Lung (tissue), 12 donors: ENCODE results near the gene SCAMP4. TPM values are rescaled to one million over a fixed set of nuclear protein-coding genes. Genes with fewer than 3 reads are reported as not detected.
"Not testable (repeated sequence)": the region's sequence is repeated elsewhere in the genome, so short reads cannot be mapped to it uniquely, and the experiment has no call there.

Experiments used
- ATAC-seq: fragments of 200-7000 bp; cut with Tn5 transposase; one replicate; pipeline ENCODE4 v1.9.1; 2020; ENCODE audit warnings: moderate number of reproducible peaks; ENCODE audit not compliant: insufficient read depth, low FRiP score
- DNase-seq, 3 donors: peaks; one replicate each; pipeline ENCODE4 v3.0.0-alpha.2; 2013 to 2017
- H3K27ac ChIP-seq, 2 donors: one replicate each; pipeline ENCODE4 v1.5.1; 2013; ENCODE audit warnings: mild to moderate bottlenecking in 2 of 2, moderate library complexity in 2 of 2, control low read depth in 1 of 2, inconsistent platforms in 1 of 2, low read depth in 1 of 2, low read length in 1 of 2
- H3K27me3 ChIP-seq, 3 donors: one replicate each; pipeline ENCODE4 v1.5.1; 2013; ENCODE audit warnings: low read length in 2 of 3; ENCODE audit not compliant: control insufficient read depth in 3 of 3, insufficient read depth in 3 of 3
- H3K36me3 ChIP-seq, 4 donors: one replicate each; pipeline ENCODE4 v1.5.1; 2013; ENCODE audit warnings: low read length in 4 of 4, mild to moderate bottlenecking in 1 of 4, moderate library complexity in 1 of 4; ENCODE audit not compliant: control insufficient read depth in 4 of 4, insufficient read depth in 4 of 4
- H3K4me1 ChIP-seq, 5 donors: one replicate each; pipeline ENCODE4 v1.5.1; 2013; ENCODE audit warnings: low read length in 5 of 5, mild to moderate bottlenecking in 2 of 5, moderate library complexity in 1 of 5; ENCODE audit not compliant: control insufficient read depth in 5 of 5, insufficient read depth in 5 of 5
- H3K4me3 ChIP-seq: one replicate; pipeline ENCODE4 v1.5.1; 2013; ENCODE audit warnings: mild to moderate bottlenecking, control low read depth, moderate library complexity
- H3K9ac ChIP-seq, 2 donors: one replicate each; pipeline ENCODE4 v1.5.1; 2013; ENCODE audit warnings: low read length in 2 of 2, control low read depth in 1 of 2; ENCODE audit not compliant: insufficient read depth in 1 of 2
- H3K9me3 ChIP-seq, 4 donors: one replicate each; pipeline ENCODE4 v1.5.1; 2013; ENCODE audit warnings: low read length in 3 of 4, mild to moderate bottlenecking in 1 of 4, moderate library complexity in 1 of 4; ENCODE audit not compliant: control insufficient read depth in 4 of 4, insufficient read depth in 3 of 4
- CTCF ChIP-seq: IDR thresholded peaks from 2 replicates; pipeline ENCODE4 v1.5.1; 2012; ENCODE audit warnings: mild to moderate bottlenecking; ENCODE audit errors: control extremely low read depth, extremely low read depth
- WGBS, 2 donors: extraction: QIAGEN DNeasy Blood & Tissue Kit; methylation state at CpG; one replicate each; pipeline ENCODE4 v1.1.7; 2013; 5-methylcytosine and 5-hydroxymethylcytosine counted together
- polyA plus RNA-seq, 2 donors: library from polyadenylated mRNA; stranded (reverse); fragments of 200-250 nt; gene quantifications; one replicate each; pipeline ENCODE4 v1.2.1, GENCODE V29; 2013
- total RNA-seq, 2 donors: library from RNA; depleted of rRNA in 1 of 2; stranded (reverse); fragments of >200 nt in 1 of 2; gene quantifications; one replicate each; pipeline ENCODE4 v1.2.1, GENCODE V29; 2014 to 2021
- donor health status: control.
- donor health status: control.
- donor health status: Bipolar disorder and iron deficiency.
- donor health status: healthy.
- donor health status: DM: yes; HTN: yes; CAD: no.

Gene SCAMP4
- total and polyA plus RNA-seq, 4 donors: 45.7 to 86.6 (median 56.2) TPM

GRCh38 chr19:1880611-1881392 lies 24.4 kb upstream of the SCAMP4 start:
- Histone ChIP-seq H3K4me3 (no peak overlapping the region), H3K27ac (peak overlapping the region; percentile 3 to 27)
- ATAC-seq: no peak

GRCh38 chr19:1881393-1882088 lies 23.7 kb upstream of the SCAMP4 start:
- not testable (repeated sequence) for H3K4me3 ChIP-seq, H3K9me3 ChIP-seq, DNase-seq, ATAC-seq, H3K9ac ChIP-seq, H3K27me3 ChIP-seq
- H3K4me1 ChIP-seq: peaks cover 0 to 33% (median 9%) of the 10 kb centered on the region in 5 donors
- 63 to 79% methylated on average over 24 to 44 of the region's 44 CpGs for WGBS, 2 donors
- H3K27ac ChIP-seq: peak overlapping the region; percentile 43 to 71
- H3K36me3 ChIP-seq: peaks cover 0 to 12% (median 0%) of the 10 kb centered on the region in 4 donors

More at GRCh38 chr19:1880611-1881392, 24.4 kb upstream of the SCAMP4 start:
- Histone ChIP-seq H3K27me3 (no peaks in the 10 kb centered on the region), H3K9me3 (no peaks in the 10 kb centered on the region), H3K36me3 (peaks cover 0 to 12% (median 0%) of the 10 kb centered on the region in 4 donors), H3K4me1 (peaks cover 0 to 35% (median 9%) of the 10 kb centered on the region in 5 donors), H3K9ac (no peak overlapping the region)
- no peak for DNase-seq
- TF ChIP-seq CTCF: no peak
- 75 to 91% methylated on average over 27 to 34 of the region's 35 CpGs for WGBS, 2 donors

GRCh38 chr19:1882089-1882785 lies 23.0 kb upstream of the SCAMP4 start:
- H3K4me1 ChIP-seq: peaks cover 0 to 32% (median 9%) of the 10 kb centered on the region in 5 donors
- peak overlapping the region in 1 of 2 donors; percentile 34 for H3K9ac ChIP-seq
- DNase-seq (peak in 1 of 3 donors; percentile 10), ATAC-seq (no peak)
- H3K9me3 ChIP-seq: no peaks in the 10 kb centered on the region
- 58 to 73% methylated on average over 31 of the region's 31 CpGs for WGBS, 2 donors
- H3K27me3 ChIP-seq: no peaks in the 10 kb centered on the region
- peaks cover 0 to 12% (median 0%) of the 10 kb centered on the region in 4 donors for H3K36me3 ChIP-seq
- peak overlapping the region; percentile 51 to 71 for H3K27ac ChIP-seq
- TF ChIP-seq CTCF: no peak
- no peak overlapping the region for H3K4me3 ChIP-seq
